Neural progenitor cell (in vitro differentiated cells): ENCODE measurements around the gene PSG6. TPM values are rescaled to one million over a fixed set of nuclear protein-coding genes. Genes with fewer than 3 reads are reported as not detected.
"Not testable (repeated sequence)": the region's sequence is repeated elsewhere in the genome, so short reads cannot be mapped to it uniquely, and the experiment has no call there.

Source experiments
- DNase-seq: peaks from one replicate; pipeline ENCODE4 v3.0.0-alpha.2; 2016; ENCODE audit warnings: low spot score
- H2AFZ ChIP-seq: fragments of 200-600 bp; sonication (generic); replicated peaks from 2 replicates; pipeline ENCODE4 v1.6.1; 2016; ENCODE audit warnings: antibody characterized with exemption
- H3F3A ChIP-seq: fragments of 200-600 bp; sonication (generic); 2 replicates; pipeline ENCODE4 v1.6.1; 2016; ENCODE audit warnings: antibody characterized with exemption, low read depth
- H3K27ac ChIP-seq: fragments of 200-600 bp; sonication (generic); 2 replicates; pipeline ENCODE4 v1.5.1; 2016; ENCODE audit warnings: mild to moderate bottlenecking
- H3K27me3 ChIP-seq: fragments of 200-600 bp; sonication (generic); 2 replicates; pipeline ENCODE4 v1.6.1; 2016; ENCODE audit warnings: mild to moderate bottlenecking, moderate library complexity
- H3K36me3 ChIP-seq: fragments of 200-600 bp; sonication (generic); 2 replicates; pipeline ENCODE4 v1.5.1; 2016
- H3K4me1 ChIP-seq: fragments of 200-600 bp; sonication (generic); 2 replicates; pipeline ENCODE4 v1.6.1; 2016; ENCODE audit warnings: mixed run types
- H3K4me2 ChIP-seq: fragments of 200-600 bp; sonication (generic); 2 replicates; pipeline ENCODE4 v1.6.1; 2016
- H3K4me3 ChIP-seq: fragments of 200-600 bp; sonication (generic); 2 replicates; pipeline ENCODE4 v1.5.1; 2016
- H3K79me2 ChIP-seq: fragments of 200-600 bp; sonication (generic); 2 replicates; pipeline ENCODE4 v1.6.1; 2016; ENCODE audit warnings: low read depth
- H3K9ac ChIP-seq: fragments of 200-600 bp; sonication (generic); 2 replicates; pipeline ENCODE4 v1.6.1; 2016
- H3K9me3 ChIP-seq: fragments of 200-600 bp; sonication (generic); 2 replicates; pipeline ENCODE4 v1.5.1; 2016; ENCODE audit warnings: low read depth
- H4K20me1 ChIP-seq: fragments of 200-600 bp; sonication (generic); 2 replicates; pipeline ENCODE4 v1.6.1; 2016; ENCODE audit warnings: low read depth
- H3K27ac Mint-ChIP-seq: 3 replicates; pipeline ENCODE4 v1.8.0; 2021; ENCODE audit warnings: mixed read lengths
- H3K27me3 Mint-ChIP-seq: 2 replicates; pipeline ENCODE4 v1.8.0; 2022; ENCODE audit warnings: low read depth, mild to moderate bottlenecking, inconsistent platforms, moderate library complexity, mixed read lengths; ENCODE audit not compliant: insufficient read depth
- H3K36me3 Mint-ChIP-seq: 3 replicates; pipeline ENCODE4 v1.8.0; 2021; ENCODE audit warnings: mixed read lengths
- H3K4me1 Mint-ChIP-seq: 3 replicates; pipeline ENCODE4 v1.8.0; 2021; ENCODE audit warnings: mixed read lengths
- H3K4me3 Mint-ChIP-seq: 3 replicates; pipeline ENCODE4 v1.8.0; 2021; ENCODE audit warnings: mild to moderate bottlenecking, moderate library complexity, mixed read lengths
- H3K9me3 Mint-ChIP-seq: 3 replicates; pipeline ENCODE4 v1.8.0; 2020; ENCODE audit warnings: mixed read lengths
- total RNA-seq: library from RNA; depleted of rRNA; stranded (reverse); fragments of >200 nt; gene quantifications from 2 replicates; pipeline ENCODE4 v1.2.3, GENCODE V29; 2015; ENCODE audit warnings: low replicate concordance

Gene PSG6
- total RNA-seq, 1 donor from 2014 or later, result not detected

DNA sequence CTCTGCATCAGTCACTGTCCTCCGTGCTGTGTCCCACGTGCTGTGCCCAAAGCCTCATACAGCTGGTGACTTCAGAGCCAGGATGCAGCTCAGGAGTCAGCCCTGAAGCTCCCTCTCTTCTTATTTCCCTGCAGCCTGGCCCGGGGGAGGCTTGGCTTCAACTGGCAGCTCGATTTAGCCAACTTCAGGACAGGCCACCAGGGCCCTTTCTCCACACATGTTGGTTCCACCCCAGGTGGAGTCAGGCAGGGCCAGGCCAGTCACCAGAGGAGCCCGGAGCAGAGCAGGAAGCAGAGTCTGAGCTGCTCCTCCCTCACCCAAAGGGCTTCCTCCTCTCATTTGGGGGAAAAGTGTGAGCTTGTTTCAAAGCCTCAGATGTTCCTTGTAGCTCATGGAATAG, 11.5 kb downstream of the PSG6 start:
- H3K4me3 ChIP-seq, DNase-seq, H3K4me1 Mint-ChIP-seq, H4K20me1 ChIP-seq, H3K4me2 ChIP-seq, H3K27ac ChIP-seq, H3K27ac Mint-ChIP-seq, H3K27me3 Mint-ChIP-seq, H3K9me3 ChIP-seq, H3K4me3 Mint-ChIP-seq, H2AFZ ChIP-seq, H3K36me3 ChIP-seq, H3K79me2 ChIP-seq, H3K4me1 ChIP-seq, H3K36me3 Mint-ChIP-seq, H3K9ac ChIP-seq, H3K27me3 ChIP-seq, H3F3A ChIP-seq: not testable (repeated sequence)
- peaks cover 26% of the 10 kb centered on the region for H3K9me3 Mint-ChIP-seq

DNA sequence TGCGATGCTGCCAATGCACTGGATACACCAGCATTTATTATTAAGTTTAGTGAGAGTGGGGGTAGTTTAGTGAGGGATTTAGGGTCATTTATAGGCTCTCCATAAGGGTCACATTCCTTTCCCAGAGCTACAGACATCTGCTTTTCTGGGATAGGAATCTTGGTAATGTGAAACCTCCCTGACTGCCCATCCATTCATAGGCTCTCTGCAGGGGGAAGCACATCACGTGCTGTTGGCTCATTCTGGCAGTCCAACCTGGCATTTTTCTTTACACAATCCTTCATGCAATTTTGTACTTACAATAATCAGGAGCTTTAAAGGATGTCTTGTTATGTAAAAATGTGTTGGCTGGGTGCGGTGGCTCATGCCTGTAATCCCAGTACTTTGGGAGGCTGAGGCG, 17.1 kb downstream of the PSG6 start:
- H3K27me3 Mint-ChIP-seq, H3K9ac ChIP-seq, H4K20me1 ChIP-seq, H3K36me3 ChIP-seq, H3K27me3 ChIP-seq, H3F3A ChIP-seq, H3K9me3 ChIP-seq, DNase-seq, H3K4me1 Mint-ChIP-seq, H2AFZ ChIP-seq, H3K4me2 ChIP-seq, H3K27ac ChIP-seq, H3K4me3 Mint-ChIP-seq, H3K36me3 Mint-ChIP-seq, H3K4me1 ChIP-seq, H3K79me2 ChIP-seq, H3K27ac Mint-ChIP-seq, H3K4me3 ChIP-seq: not testable (repeated sequence)
- peaks cover 21% of the 10 kb centered on the region for H3K9me3 Mint-ChIP-seq

DNA sequence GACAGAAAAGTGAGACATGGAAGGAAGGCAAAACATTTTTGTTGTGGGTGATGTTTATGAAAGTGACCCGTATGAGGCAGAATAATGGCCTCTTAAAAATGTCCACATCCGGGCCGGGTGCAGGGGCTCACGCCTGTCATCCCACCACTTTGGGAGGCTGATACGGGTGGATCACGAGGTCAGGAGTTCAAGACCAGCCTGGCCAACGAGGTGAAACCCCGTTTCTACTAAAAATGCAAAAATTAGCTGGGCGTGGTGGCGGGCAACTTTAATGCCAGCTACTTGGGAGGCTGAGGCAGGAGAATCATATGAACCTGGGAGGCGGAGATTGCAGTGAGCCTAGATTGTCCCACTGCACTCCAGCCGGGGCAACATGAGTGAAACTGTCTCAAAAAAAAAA, 18.0 kb downstream of the PSG6 start:
- not testable (repeated sequence) for H3K27ac Mint-ChIP-seq, H3K27me3 ChIP-seq, H3K9me3 ChIP-seq, H3K27me3 Mint-ChIP-seq, H3K4me3 ChIP-seq, H3K4me1 ChIP-seq, H2AFZ ChIP-seq, H3K4me1 Mint-ChIP-seq, H3K27ac ChIP-seq, H3K36me3 ChIP-seq, H3K9ac ChIP-seq, H3K79me2 ChIP-seq, H3F3A ChIP-seq, H3K4me2 ChIP-seq, H3K36me3 Mint-ChIP-seq, DNase-seq, H3K4me3 Mint-ChIP-seq, H4K20me1 ChIP-seq
- peaks cover 19% of the 10 kb centered on the region for H3K9me3 Mint-ChIP-seq

DNA sequence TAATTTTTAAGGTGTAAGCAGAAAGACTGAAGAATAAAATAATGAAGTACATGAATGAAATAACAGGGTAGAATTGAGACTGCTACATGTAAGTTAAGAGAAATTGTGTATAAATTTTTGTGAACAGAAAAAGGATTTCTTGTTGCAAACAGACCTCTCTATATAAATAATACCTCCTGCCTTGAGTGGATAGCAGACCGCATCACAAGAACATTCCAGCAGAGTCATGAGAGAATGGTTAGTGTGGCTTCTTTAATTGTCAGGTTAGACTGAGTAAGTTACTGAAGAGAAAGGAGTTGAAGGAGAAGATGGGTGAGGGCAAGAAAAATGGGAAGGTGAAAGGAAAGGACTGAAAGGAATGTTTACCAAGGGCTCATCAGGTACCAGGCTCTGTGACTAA, 18.6 kb downstream of the PSG6 start:
- not testable (repeated sequence) for H3K79me2 ChIP-seq, H4K20me1 ChIP-seq, H3K27ac ChIP-seq, H3K4me1 Mint-ChIP-seq, H3K27me3 ChIP-seq, H3K27ac Mint-ChIP-seq, H3F3A ChIP-seq, H3K36me3 Mint-ChIP-seq, H3K4me3 Mint-ChIP-seq, H3K4me3 ChIP-seq, H3K9me3 ChIP-seq, H3K36me3 ChIP-seq, H3K9ac ChIP-seq, DNase-seq, H3K4me2 ChIP-seq, H3K4me1 ChIP-seq, H2AFZ ChIP-seq, H3K27me3 Mint-ChIP-seq
- peaks cover 19% of the 10 kb centered on the region for H3K9me3 Mint-ChIP-seq

DNA sequence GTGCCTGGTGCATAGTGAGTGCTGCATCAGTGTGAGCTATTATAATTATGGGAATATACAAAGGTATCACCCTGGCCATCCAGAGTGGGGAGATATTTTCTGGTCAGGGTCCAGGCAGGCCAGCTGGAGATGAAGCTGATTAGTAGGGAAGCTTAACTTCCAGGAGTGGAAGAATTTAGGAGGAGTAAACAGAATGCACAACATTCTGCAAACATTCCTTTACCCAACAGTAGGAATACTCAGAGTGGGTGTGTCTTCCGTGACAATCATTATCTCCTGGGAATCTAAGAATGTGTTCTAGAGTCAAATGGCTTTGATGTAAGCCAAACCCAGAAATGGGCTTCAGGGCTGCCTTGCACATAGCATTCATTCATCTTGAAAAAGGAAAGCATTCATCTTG, 19.0 kb downstream of the PSG6 start:
- H3K4me1 Mint-ChIP-seq, H3K79me2 ChIP-seq, H3K36me3 Mint-ChIP-seq, H3K27ac Mint-ChIP-seq, H3K27ac ChIP-seq, H3F3A ChIP-seq, H4K20me1 ChIP-seq, H3K4me2 ChIP-seq, H2AFZ ChIP-seq, H3K4me1 ChIP-seq, DNase-seq, H3K4me3 Mint-ChIP-seq, H3K4me3 ChIP-seq, H3K36me3 ChIP-seq, H3K27me3 ChIP-seq, H3K9ac ChIP-seq, H3K27me3 Mint-ChIP-seq, H3K9me3 ChIP-seq: not testable (repeated sequence)
- H3K9me3 Mint-ChIP-seq, result peaks cover 19% of the 10 kb centered on the region

DNA sequence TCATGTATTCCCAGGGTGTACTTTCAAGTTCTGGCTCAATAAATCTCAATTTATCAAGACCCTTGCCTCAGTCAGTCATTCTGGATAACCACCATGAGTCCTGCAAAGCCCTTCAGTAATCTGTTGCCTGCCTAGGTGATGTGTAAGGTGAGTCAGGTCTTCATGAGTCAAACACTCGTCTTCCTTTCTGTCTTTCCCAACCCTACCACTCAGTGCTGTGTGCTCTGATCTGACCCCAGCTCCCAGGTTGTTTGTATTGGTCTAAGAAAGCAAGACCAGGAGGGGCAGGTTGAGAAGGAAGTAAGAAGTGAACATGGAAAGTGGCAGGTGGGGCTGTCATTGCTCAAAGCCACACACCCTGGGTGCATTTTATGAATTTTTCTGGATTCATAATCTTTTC, 20.0 kb downstream of the PSG6 start:
- H3K27ac Mint-ChIP-seq, H2AFZ ChIP-seq, H3K36me3 Mint-ChIP-seq, H4K20me1 ChIP-seq, H3K9me3 ChIP-seq, H3K4me3 ChIP-seq, H3K27ac ChIP-seq, H3K27me3 Mint-ChIP-seq, H3F3A ChIP-seq, H3K4me3 Mint-ChIP-seq, H3K4me2 ChIP-seq, H3K36me3 ChIP-seq, H3K4me1 Mint-ChIP-seq, H3K4me1 ChIP-seq, H3K9ac ChIP-seq, H3K79me2 ChIP-seq, DNase-seq, H3K27me3 ChIP-seq: not testable (repeated sequence)
- peaks cover 20% of the 10 kb centered on the region for H3K9me3 Mint-ChIP-seq

DNA sequence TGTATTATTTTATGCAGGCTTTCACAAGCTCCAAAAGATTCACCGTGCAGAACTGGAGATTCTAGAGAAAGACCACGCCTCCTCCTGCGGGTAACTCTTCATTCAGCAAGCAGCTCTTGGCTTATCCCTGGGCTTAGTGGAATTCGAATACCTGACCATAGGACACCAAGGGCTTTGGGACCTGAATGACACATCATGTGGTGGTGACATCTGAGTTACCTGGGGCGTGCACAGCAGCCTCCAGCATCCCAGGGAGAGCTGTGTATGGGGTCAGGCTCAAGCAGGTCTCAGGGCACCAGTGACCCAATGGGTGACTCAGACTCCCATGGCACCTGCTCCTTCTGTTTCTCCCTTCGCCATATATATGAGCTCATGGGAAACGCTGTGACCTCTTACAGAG, 27.2 kb downstream of the PSG6 start:
- not testable (repeated sequence) for H3K4me1 ChIP-seq, H3K9ac ChIP-seq, H3K27me3 Mint-ChIP-seq, H3K36me3 Mint-ChIP-seq, H3K27ac Mint-ChIP-seq, H4K20me1 ChIP-seq, H2AFZ ChIP-seq, H3K36me3 ChIP-seq, DNase-seq, H3K4me1 Mint-ChIP-seq, H3K27ac ChIP-seq, H3K4me2 ChIP-seq, H3K4me3 Mint-ChIP-seq, H3K79me2 ChIP-seq, H3K27me3 ChIP-seq, H3F3A ChIP-seq, H3K4me3 ChIP-seq
- H3K9me3 ChIP-seq, result peaks cover 10% of the 10 kb centered on the region
- H3K9me3 Mint-ChIP-seq, result peaks cover 23% of the 10 kb centered on the region

DNA sequence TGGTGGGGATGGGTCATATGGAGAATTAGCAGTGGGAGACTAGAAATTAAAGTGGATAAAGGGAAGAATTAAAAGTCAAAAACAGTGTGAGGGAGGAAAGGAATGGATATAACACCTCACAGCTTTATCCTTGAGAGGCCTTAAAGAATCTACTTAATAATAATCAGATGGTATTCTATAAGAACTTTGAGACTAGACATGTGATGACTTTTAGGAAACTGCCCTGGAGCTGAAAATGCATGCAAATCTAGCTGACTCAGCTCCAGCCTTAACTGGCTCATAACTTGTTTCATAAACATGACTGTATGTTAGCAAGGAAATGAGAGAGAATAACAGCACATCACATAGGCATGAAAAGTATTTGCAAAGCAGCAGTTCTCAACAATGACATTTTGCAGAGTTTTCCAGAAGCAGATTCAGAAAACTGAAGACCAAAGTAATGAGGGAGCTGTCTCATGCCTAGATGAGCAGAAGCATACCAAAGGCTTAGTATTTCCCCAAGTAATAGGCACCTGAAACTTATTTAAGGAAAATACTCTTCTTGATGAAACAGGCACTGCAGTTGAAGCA, 29.7 kb downstream of the PSG6 start:
- not testable (repeated sequence) for H3K36me3 ChIP-seq, H2AFZ ChIP-seq, H3K9ac ChIP-seq, H3K27me3 ChIP-seq, H4K20me1 ChIP-seq, H3K4me1 ChIP-seq, H3K4me3 Mint-ChIP-seq, H3K4me2 ChIP-seq, H3K79me2 ChIP-seq, H3K4me1 Mint-ChIP-seq, H3K27ac ChIP-seq, H3K27ac Mint-ChIP-seq, H3K36me3 Mint-ChIP-seq, H3F3A ChIP-seq, H3K4me3 ChIP-seq, DNase-seq
- peaks cover 10% of the 10 kb centered on the region for H3K9me3 ChIP-seq
- H3K9me3 Mint-ChIP-seq, result peaks cover 35% of the 10 kb centered on the region
- peaks cover 11% of the 10 kb centered on the region for H3K27me3 Mint-ChIP-seq
